Thyroid gland (tissue), 4 donors: ENCODE results near the gene CCDC51.

Experiments used
- POLR2A ChIP-seq, 2 donors: fragments of 450-650 bp; IDR thresholded peaks; one replicate each; pipeline ENCODE4 v1.6.1; 2017; ENCODE audit warnings: antibody characterized with exemption in 2 of 2, mild to moderate bottlenecking in 2 of 2, moderate library complexity in 1 of 2
- TF ChIP-seq, protein P1 (sequence below), 6 experiments: fragments of 200-600 bp in 3 of 6; fragments of 450-650 bp in 3 of 6; sonication (generic) in 3 of 6; IDR thresholded peaks; one replicate each; pipeline ENCODE4 v1.5.1; 2016 to 2019; ENCODE audit warnings: antibody characterized with exemption in 6 of 6, mild to moderate bottlenecking in 2 of 6, inconsistent platforms in 1 of 6, moderate library complexity in 1 of 6

DNA sequence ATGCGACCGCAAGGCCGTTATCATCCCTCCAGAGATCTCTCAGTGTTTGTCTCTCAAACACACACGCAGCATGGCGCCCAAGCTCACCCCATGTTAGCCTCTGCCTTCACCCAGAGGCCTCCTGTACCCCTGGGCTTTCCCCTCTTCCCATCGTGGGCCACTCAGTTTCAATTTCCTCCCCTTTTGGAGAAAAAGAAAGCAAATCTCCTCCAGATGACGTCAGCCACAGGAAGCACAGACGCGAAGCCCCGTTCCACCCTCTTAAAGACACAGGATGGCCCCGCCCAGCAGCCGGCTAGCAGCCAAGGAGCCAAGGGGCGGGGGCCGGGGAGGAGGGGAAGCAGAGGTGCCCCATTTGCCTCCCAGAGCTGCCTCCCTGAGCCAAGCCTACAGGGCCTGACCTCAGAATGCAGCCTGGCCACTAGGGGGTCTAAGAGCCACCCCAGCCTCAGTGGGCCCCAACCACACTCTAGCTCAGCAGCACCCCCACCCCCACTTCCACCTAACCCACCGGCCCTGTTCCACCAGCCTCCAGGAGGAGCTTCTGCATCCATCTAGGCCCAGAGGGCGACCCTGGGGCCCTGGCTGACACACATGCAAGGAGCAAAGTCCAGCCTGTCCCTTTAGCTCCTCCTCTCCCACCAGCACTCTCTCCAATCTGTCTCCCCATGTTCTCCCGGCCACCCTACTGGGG is 33.2 kb upstream of the CCDC51 start:
- TF ChIP-seq, protein P1, sequence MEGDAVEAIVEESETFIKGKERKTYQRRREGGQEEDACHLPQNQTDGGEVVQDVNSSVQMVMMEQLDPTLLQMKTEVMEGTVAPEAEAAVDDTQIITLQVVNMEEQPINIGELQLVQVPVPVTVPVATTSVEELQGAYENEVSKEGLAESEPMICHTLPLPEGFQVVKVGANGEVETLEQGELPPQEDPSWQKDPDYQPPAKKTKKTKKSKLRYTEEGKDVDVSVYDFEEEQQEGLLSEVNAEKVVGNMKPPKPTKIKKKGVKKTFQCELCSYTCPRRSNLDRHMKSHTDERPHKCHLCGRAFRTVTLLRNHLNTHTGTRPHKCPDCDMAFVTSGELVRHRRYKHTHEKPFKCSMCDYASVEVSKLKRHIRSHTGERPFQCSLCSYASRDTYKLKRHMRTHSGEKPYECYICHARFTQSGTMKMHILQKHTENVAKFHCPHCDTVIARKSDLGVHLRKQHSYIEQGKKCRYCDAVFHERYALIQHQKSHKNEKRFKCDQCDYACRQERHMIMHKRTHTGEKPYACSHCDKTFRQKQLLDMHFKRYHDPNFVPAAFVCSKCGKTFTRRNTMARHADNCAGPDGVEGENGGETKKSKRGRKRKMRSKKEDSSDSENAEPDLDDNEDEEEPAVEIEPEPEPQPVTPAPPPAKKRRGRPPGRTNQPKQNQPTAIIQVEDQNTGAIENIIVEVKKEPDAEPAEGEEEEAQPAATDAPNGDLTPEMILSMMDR (IDR thresholded peaks at IDR 0.05) = peak in 5 of 6 experiments; percentile 20 to 43 (median 33)
- peak in 1 of 2 donors; percentile 78 for TF ChIP-seq POLR2A (IDR thresholded peaks at IDR 0.05)
